Stimulated activated CD4-positive, alpha-beta T cell treated with anti-CD3 and anti-CD28 coated beads, TNF-alpha, amount 100 ng/mL, for 1 hour (primary cell): ENCODE results near the gene DENND10.
"Not testable (repeated sequence)": the region's sequence is repeated elsewhere in the genome, so short reads cannot be mapped to it uniquely, and the experiment has no call there.

Experiments used
- DNase-seq, 3 donors: peaks; one replicate each; pipeline ENCODE4 v3.0.0-alpha.2; 2020; ENCODE audit warnings: low read depth in 3 of 3, low spot score in 1 of 3

DENND10 gene

DNA sequence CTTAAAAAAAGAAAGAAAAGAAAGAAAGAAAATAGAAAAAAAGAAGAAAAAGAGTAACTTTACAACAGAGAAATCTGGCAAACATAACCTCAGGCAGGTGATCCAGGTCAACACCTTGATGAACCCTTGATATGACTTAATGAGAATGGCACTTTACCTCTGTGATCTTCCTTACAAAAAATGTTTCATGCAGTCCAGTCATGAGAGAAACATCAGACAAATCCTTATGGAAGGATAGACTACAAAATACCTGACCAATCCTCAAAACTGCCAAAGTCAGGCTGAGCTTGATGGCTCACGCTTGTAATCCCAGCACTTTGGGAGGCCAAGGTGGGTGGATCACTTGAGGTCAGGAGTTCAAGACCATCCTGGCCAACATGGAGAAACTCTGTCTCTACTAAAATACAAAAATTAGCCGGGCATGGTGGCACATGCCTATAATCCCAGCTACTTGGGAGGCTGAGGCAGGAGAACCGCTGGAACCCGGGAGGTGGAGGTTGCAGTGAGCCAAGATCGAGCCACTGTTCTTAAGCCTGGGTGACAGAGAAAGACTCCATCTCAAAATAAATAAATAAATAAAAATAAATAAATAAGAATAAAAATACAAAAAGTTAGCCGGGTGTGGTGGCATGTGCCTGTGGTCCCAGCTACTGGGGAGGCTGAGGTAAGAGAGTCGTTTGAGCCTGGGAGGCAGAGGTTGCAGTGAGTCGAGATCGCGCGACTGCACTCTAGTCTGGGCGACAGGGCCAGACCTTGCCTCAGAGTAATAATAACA is 7.1 kb upstream of the DENND10 start:
- DNase-seq = not testable (repeated sequence)

DNA sequence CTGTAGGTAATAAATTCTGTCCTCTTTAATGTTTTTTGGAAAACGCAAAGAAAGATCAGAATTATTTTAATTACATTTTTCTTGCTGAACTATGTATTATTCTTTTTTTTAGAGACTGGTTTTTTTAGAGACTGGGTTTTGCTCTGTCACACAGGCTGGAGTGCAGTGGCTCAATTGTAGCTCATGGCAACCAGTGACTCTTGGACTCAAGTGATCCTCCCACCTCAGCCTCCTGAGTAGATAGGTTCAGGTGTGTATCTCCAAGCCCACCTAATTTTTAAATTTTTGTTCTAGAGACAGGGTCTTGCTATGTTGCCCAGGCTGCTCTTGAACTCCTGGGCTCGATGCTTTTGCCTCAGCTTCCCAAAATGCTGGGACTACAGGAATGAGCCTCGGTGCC is 5.3 kb upstream of the DENND10 start:
- no peak for DNase-seq

DNA sequence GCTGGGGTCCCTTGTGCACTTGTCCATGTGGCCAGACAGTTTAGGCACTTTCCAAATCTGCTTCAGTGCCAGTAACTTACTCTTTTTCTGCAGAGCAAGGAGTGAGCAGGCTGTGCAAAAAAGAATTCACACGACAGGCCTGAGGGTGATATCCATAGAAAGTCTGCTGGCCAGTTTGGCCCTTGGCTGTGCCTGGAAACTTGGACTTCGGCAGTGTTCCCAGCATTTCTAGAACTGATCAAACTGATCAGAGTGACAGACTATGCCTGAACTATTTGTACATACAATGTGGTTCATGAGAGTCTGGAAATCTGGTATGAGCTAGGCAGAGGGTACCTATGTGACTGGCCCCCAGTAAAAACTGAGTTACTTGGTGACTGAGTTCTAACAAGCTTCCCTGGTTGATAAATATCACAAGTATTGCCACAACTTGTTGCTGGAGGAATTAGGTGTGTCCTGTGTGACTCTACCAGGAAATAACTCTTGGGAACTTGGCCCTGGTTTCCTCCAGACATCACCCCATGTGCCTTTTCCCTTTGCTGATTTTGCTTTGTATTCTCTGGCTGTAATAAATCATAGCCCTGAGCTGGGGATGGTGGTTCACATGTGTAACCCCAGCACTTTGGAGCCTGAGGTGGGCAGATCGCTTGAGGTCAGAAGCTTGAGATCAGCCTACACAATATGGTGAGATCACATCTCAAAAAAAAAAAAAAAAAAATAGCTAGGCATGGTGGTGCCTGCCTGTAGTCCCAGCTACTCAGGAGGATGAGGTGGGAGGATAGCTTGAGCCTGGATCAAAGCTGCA is 3.3 kb upstream of the DENND10 start:
- DNase-seq = no peak

DNA sequence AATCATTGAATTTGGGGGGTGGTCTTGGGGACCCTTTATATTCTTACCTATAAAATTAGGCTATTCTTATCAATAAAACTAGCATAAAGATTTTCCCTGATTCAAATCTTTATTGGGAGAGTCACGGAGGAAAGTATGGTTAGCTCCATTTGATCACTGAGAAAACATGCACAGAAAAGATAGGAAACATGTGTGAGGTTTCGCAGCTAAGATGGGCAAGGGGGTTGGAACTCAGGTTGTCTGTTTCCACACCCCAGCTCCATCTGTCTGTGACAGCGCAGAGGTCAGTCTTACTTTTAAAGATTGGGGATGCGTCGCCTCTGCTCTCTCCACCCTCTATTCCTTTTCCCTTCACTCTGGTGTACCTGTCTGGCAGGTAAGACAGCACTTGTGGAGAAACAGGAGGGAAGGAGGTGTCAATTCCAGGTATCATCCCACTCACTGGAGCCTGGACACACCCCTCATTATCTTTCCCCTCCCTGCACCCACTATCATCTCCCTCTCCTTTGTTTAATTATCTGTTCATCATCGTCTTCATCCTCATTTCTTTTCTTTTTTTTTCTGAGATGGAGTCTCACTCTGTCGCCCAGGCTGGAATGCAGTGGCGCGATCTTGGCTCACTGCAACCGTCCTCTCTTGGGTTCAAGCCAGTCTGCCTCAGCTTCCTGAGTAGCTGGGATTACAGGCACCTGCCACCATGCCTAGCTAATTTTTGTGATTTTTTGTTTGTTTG is 2.4 kb upstream of the DENND10 start:
- no peak for DNase-seq

DNA sequence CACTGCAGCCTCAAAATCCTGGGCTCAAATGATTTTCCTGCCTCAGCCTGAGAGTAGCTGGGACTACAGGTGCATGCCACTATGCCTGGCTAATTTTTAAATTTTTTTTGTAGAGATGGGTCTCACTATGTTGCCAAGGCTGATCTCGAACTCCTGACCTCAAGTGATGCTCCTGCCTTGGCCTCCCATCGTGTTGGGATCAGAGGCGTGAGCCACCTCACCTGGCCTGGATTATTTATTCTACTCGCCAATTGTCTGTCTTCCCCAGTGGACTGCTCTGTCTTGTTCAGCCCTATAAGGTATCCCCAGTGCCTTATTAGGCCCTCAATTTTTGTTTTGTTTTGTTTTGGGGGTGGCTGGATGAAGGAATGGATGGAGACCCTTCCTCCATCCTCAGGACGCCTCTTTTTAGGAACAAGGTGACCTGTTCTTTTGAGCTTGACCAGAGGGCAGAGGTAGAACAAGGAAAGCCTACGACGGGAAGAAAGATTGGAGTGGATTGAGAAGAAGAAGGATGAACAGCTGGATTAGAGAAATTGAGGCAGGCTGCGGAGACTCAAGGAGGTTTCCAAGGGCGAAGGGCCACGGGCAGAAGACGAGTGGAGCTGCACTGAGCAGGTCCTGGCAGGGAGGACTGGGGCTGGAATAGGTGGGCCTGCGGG is 541 bp upstream of the DENND10 start:
- no peak for DNase-seq

DNA sequence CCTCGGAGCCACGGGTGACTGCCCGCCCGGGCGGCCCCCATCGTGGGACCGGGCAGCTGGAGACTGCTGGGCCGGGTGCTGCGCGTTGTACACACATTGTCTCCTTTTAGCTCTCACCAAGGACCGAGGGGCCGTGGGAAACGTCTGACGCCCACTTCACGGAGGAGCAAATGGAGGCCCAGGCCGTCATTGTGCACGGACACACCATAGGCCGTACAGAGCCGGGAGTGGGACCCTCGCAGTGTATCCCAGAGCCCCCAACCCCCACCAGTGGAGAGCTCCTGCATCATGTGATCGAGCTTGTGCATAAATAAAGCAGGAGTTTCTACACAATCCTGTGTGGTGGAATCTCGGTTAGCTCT is 722 bp downstream of the DENND10 start:
- no peak for DNase-seq

DNA sequence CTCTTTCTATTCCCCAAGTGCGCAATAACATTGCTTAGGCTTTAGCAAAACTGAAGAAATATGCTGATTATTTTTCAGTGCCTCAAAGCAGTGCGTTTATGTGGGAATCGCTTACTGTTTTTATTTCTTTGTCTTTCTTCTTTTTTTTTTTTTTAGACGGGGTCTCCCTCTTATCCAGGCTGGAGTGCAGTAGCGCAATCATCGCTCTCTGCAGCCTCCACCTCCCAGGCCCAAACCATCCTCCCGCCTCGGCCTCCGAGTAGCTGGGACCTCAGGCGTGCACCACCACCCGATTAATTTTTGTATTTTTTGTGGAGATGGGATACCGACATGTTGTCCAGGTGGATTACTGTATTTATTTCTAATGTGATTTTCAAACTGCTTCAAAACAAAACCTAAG is 1.2 kb downstream of the DENND10 start:
- DNase-seq = no peak

DNA sequence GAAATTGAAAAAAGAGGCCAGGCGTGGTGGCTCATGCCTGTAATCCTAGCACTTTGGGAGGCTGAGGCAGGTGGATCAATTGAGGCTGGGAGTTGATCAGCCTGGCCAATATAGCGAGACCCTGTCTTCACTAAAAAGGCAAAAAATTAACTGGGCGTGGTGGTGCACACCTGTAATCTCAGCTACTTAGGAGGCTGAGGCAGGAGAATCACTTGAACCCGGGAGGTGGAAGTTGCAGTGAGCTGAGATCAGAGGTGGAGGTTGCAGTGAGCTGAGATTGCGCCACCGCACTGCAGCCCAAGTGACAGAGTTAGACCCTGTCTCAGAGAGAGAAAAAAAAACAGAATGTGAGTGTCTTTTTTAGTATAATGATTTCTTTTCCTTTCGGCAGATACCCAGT is 2.0 kb downstream of the DENND10 start:
- DNase-seq = not testable (repeated sequence)

DNA sequence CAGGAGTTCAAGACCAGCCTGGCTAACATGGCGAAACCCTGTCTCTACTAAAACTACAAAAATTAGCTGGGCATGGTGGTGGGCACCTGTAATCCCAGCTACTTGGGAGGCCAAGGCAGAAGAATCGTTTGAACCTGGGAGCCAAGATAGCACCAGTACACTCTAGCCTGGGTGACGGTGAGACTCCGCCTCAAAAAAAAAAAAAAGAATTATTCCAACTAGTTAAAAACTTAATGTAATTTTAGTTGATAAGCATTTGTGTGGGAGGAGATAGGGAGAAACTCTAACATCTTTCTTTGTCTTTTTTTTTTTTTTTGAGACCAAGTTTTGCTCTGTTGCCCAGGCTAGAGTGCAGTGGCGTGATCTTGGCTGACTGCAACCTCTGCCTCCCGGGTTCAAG is 3.2 kb downstream of the DENND10 start:
- DNase-seq = not testable (repeated sequence)

DNA sequence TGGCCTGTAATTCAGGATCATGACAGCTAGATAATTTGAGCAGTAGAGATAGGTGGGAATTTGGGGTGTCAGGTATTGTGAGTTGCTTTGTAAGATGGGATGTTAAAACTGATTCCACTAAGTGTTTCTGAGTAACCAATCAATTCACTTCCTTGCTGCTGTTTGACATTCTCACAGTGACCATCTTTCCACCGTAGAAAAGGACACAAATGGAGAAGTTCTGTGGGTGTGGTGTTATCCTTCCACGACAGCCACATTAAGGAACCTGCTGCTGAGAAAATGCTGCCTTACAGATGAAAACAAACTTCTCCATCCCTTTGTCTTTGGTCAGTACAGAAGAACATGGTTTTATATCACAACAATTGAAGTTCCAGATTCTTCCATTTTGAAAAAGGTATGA is 3.9 kb downstream of the DENND10 start:
- not testable (repeated sequence) for DNase-seq

DNA sequence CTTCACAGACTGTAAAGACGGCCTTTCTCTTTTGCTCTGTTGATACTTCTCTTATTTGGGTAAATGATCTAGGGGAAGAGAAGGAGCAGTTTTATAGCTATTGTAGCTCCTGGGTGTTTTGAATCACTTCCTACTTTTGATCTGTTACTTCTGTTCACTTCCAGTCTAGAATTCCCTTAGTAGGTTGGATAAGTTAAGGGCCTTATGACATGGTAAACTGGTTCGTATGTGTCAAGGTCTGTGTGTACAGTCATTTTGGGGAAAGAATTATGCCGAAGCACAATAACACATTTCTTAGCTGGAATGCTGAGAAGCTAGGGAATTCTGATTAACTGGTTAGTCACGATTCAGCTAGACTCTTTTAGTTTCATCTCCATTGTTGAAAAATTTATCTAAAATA is 8.1 kb downstream of the DENND10 start:
- no peak for DNase-seq

DNA sequence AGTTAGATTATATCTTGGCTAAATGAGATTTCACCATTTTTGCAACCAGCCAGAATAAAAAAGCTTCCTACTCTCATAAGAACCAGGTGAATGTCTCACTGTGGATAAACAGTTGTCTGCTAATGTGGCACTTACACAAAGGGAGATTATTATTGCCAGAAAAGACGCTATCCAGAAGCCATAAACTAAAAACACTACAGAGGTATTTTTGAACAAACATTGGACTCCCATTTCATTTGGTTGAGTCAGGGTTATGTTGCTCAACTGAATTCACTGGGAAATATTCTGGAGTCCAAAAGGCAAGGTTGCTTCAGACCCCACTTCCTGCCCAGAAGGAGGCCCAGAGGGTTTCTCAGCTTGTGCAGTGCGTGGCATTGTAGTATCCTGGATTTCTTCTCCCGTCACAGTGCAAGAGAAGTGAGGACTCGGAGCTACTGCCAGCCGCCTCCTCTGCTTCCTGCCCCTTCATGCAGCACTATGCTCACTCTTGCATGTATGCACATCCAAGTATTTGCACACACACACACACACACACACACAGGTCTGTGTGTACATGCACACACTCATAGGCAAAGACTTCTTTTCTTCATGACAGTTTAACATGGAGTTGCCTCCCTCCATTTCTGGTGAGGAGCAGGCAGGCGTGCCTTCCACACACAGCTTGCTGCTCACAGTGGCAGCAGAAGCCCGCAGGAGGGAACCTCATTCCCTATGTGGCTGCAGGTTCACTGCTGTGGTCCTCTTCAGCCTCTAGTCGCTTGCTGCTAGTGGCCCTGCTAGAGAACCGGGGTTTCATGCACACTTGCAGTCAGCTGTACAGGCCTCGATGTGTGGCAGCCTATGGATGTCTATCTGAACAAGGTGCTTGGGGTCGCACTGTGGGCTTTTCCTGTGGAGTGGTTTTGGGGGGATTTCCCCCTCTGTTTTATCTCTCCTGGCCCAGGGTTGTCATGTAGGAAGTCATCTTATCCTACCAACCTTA is 10.1 kb downstream of the DENND10 start:
- DNase-seq = no peak

DNA sequence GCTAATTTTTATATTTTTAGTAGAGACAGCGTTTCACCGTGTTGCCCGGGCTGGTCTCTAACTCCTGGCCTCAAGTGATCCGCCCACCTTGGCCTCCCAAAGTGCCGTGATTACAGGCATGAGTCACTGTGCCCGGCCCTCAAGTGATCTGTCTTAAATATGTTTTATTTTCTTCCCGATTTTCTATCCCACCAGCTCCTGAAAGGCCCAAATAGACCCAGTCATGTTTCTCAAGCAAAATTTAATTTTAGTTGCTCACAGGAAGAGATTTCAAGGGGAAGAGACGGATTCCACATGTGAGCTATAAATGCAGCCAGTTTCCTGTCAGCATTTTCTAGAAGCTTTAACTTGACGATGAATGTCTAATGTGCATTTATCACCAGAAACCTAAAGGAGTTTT is 12.0 kb downstream of the DENND10 start:
- DNase-seq = no peak

DNA sequence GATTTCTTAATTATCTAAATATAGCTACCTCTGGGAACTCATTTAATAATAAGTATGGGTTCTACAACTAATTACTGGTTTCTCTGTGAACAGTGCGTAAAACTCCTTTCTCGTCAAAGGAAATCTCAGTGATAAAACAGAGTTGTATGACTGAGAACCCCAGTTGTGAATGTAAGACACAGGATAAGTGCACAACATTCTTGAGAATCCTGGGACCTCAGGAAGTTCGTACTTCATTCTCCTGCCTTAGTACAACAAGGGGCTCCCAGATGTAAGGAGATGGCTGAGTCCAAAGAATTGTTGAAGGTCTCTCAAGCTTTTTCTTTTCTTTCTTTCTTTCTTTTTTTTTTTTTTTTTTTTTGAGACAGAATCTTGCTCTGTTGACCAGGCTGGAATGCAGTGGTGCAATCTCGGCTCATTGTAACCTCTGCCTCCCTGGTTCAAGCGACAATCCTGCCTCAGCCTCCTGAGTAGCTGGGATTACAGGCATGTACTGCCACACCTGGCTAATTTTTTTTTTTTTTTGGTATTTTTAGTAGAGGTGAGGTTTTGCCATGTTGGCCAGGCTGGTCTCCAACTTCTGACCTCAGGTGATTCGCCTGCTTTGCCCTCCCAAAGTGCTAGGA is 12.5 kb downstream of the DENND10 start:
- DNase-seq = no peak

DNA sequence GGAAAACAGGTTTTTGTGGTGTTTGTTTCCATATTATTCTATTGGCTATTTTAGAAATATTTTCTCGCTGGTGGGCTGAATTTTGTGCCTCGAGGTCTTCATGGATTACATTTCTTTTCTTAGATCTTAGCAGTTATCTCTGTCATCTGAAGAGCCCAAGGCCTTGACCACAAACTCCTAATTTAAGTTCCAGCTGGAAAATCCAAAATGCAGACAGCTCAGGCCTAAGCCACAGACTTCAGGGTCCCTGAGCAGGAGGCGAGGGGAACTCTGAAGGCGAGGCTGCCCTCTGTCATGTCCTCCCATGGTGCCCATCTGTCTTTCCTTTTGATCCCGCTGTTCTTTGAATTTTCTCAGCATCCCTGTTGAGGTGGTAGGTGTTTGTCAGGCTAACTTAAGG is 14.3 kb downstream of the DENND10 start:
- no peak for DNase-seq

DNA sequence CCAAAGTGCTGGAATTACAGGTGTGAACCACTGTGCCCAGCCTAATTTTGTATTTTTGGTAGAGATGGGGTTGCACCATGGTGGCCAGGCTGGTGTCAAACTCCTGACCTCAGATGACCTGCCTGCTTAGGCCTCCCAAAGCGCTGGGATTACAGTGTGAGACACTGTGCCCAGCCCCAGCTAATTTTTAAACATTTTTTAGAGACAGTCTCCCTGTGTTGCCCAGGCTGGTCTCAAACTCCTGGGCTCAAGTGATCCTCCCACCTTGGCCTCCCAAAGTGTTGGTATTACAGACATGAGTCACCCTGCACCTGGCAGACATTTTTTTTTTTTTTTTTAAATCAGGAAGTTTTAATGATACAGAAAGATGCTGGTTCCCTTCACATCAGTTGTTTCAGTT is 15.5 kb downstream of the DENND10 start:
- DNase-seq = no peak

DNA sequence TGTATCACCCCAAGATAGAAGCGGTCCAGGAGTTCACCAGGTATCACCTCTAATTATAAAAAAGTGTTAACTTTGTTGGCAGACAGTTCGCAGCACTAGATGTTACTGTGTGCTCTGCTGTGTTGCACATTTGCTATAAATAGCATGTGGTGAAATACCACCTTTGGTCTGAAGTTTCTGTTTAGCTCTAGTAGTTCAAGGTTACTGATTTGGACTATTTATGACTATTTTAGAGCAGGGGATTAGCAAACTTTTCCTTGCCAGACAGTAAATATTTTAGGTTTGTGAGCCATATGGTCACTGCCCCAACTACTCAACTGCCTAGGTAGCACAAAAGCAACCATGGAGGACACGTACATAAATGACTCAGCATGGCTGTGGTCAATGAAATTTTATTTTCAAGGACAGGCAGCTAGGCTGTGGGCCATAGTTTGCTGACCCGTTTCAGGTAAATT is 16.5 kb downstream of the DENND10 start:
- DNase-seq = no peak

DNA sequence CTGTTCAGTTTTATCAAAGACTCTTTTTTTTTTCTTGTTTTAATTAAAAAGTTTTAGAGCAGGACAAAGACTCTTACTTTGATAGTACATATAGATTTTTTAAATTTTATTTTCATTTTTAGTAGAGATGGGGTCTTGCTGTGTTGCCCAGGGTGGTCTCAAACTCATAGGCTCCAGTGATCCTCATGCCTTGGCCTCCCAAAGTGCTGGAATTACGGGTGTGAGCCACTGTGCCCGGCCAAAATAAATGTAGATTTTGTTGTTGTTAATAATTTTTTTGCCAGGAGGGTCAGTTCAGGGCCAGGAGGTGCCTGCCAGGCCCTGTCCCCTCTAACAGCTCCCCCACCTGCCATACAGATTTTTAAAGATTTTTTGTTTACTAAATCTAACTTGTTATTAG is 17.0 kb downstream of the DENND10 start:
- DNase-seq = no peak

DNA sequence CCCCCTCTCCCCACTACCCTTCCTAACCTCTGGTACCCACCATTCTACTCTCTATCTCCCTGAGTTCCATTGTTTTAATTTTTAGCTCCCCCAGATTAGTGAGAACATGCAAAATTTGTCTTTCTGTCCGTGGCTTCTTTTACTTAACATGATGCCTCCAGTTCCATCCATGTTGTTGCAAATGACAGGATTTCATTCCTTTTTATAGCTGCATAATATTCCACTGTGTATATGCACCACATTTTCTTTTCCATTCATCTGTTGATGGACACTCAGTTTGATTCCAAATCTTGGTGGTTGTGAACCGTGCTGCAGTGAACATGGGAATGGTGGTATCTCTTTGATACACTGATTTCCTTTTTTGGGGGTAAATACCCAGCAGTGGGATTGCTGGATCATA is 22.0 kb downstream of the DENND10 start:
- DNase-seq = no peak

DNA sequence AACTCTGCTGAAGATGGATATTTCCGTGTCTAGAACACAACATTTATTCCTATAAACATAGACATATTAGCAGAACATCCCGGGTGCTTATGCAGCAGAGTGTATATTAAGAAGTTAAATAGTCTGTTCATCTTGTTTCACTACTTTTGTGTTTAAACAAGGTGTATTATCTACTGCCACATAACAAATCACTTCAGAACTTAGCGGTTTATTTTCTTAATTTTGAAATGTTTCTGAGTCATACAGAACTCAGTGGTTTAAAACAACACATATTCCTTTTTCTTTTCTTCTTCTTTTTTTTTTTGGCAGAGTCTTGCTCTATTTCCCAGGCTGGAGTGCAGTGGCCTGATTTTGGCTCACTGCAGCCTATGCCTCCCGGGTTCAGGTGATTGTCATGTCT is 25.8 kb downstream of the DENND10 start:
- no peak for DNase-seq
